IMR-90 (cell line): ENCODE data around the gene CNOT2. TPM values are rescaled to one million over a fixed set of nuclear protein-coding genes. Genes with fewer than 3 reads are reported as not detected.

Source experiments
- ATAC-seq: fragments of 200-7000 bp; cut with Tn5 transposase; 2 replicates; pipeline ENCODE4 v1.9.1; 2020; ENCODE audit warnings: low read depth, mild to moderate bottlenecking, moderate library complexity
- BruUV-seq: library from RNA; stranded (reverse); fragments of 400-500 nt; replicated peaks from 2 replicates; lab custom pipeline; 2021; lab: Mats Ljungman, UMichigan
- CTCF ChIA-PET: fragments of 300-600 bp; formaldehyde crosslinking; extraction: SDS; loops from one replicate; lab custom pipeline; 2021; ENCODE audit warnings: antibody characterized with exemption; lab: Yijun Ruan, JAX
- POLR2A ChIA-PET: fragments of 300-600 bp; sonication (Branson Sonifier 250); formaldehyde crosslinking; loops from one replicate; lab custom pipeline; 2022; ENCODE audit warnings: antibody characterized with exemption; ENCODE audit not compliant: unreplicated experiment; lab: Charles Lee
- DNase-seq: peaks from one replicate; pipeline ENCODE4 v3.0.0; 2013
- H2AFZ ChIP-seq: replicated peaks from 2 replicates; pipeline ENCODE3; 2013; ENCODE audit warnings: low read length, mild to moderate bottlenecking; ENCODE audit not compliant: poor library complexity
- H2AK5ac ChIP-seq: 2 replicates; pipeline ENCODE4 v1.6.1; 2013; ENCODE audit warnings: low read depth, low read length, inconsistent platforms
- H2AK9ac ChIP-seq: replicated peaks from 2 replicates; pipeline ENCODE3; 2013; ENCODE audit warnings: mild to moderate bottlenecking, low read depth, low read length, moderate library complexity; ENCODE audit not compliant: poor library complexity
- H2BK120ac ChIP-seq: 2 replicates; pipeline ENCODE4 v1.6.1; 2013; ENCODE audit warnings: low read depth, low read length, inconsistent platforms
- H2BK15ac ChIP-seq: 3 replicates; pipeline ENCODE4 v1.6.1; 2013; ENCODE audit warnings: low read depth, low read length, inconsistent platforms
- H2BK20ac ChIP-seq: 2 replicates; pipeline ENCODE4 v1.6.1; 2013; ENCODE audit warnings: low read depth, mild to moderate bottlenecking, inconsistent platforms, low read length, moderate library complexity
- H2BK5ac ChIP-seq: 2 replicates; pipeline ENCODE4 v1.6.1; 2013; ENCODE audit warnings: mild to moderate bottlenecking, low read depth, low read length, inconsistent platforms; ENCODE audit not compliant: poor library complexity, severe bottlenecking
- H3K14ac ChIP-seq: replicated peaks from 2 replicates; pipeline ENCODE4 v1.6.1; 2013; ENCODE audit warnings: low read depth, low read length, inconsistent platforms
- H3K18ac ChIP-seq: 2 replicates; pipeline ENCODE4 v1.6.1; 2013; ENCODE audit warnings: low read depth, low read length, control low read depth
- H3K23ac ChIP-seq: 2 replicates; pipeline ENCODE4 v1.6.1; 2013; ENCODE audit warnings: low read depth, low read length, inconsistent platforms
- H3K27ac ChIP-seq: 2 replicates; pipeline ENCODE4 v1.5.1; 2013; ENCODE audit warnings: mild to moderate bottlenecking, control low read depth, low read length; ENCODE audit not compliant: insufficient read depth
- H3K27me3 ChIP-seq: 2 replicates; pipeline ENCODE4 v1.6.1; 2013; ENCODE audit warnings: low read length; ENCODE audit not compliant: control insufficient read depth, insufficient read depth
- H3K36me3 ChIP-seq: 2 replicates; pipeline ENCODE4 v1.6.1; 2013; ENCODE audit warnings: low read length, mixed read lengths; ENCODE audit not compliant: control insufficient read depth, insufficient read depth
- H3K4ac ChIP-seq: 2 replicates; pipeline ENCODE4 v1.6.1; 2013; ENCODE audit warnings: low read depth, low read length, inconsistent platforms
- H3K4me1 ChIP-seq: 2 replicates; pipeline ENCODE4 v1.6.1; 2013; ENCODE audit warnings: low read length, mixed read lengths; ENCODE audit not compliant: control insufficient read depth, insufficient read depth
- H3K4me2 ChIP-seq: 2 replicates; pipeline ENCODE4 v1.6.1; 2013; ENCODE audit warnings: low read depth, mild to moderate bottlenecking, control low read depth, low read length, moderate library complexity
- H3K4me3 ChIP-seq: 2 replicates; pipeline ENCODE4 v1.5.1; 2013; ENCODE audit warnings: low read depth, mild to moderate bottlenecking, control low read depth, low read length, moderate library complexity; ENCODE audit not compliant: insufficient read depth
- H3K56ac ChIP-seq: 2 replicates; pipeline ENCODE4 v1.6.1; 2013; ENCODE audit warnings: low read length, inconsistent platforms; ENCODE audit not compliant: insufficient read depth; ENCODE audit errors: extremely low read depth
- H3K79me1 ChIP-seq, 2 experiments: 2 replicates each; pipeline ENCODE4 v1.6.1; 2013; ENCODE audit warnings: low read length in 2 of 2, inconsistent platforms in 1 of 2, low read depth in 1 of 2
- H3K9ac ChIP-seq: 2 replicates; pipeline ENCODE4 v1.6.1; 2013; ENCODE audit warnings: low read depth, low read length, control low read depth
- H3K9me1 ChIP-seq: 2 replicates; pipeline ENCODE4 v1.6.1; 2013; ENCODE audit warnings: low read length, inconsistent platforms; ENCODE audit not compliant: insufficient read depth
- H3K9me3 ChIP-seq: 2 replicates; pipeline ENCODE4 v1.6.1; 2013; ENCODE audit warnings: low read length; ENCODE audit not compliant: control insufficient read depth, insufficient read depth
- H4K20me1 ChIP-seq: 2 replicates; pipeline ENCODE4 v1.6.1; 2013; ENCODE audit warnings: low read length, inconsistent platforms; ENCODE audit not compliant: insufficient read depth
- H4K5ac ChIP-seq: 2 replicates; pipeline ENCODE4 v1.6.1; 2013; ENCODE audit warnings: mild to moderate bottlenecking, low read depth, low read length, control low read depth
- H4K8ac ChIP-seq, 2 experiments: 2 replicates each; pipeline ENCODE4 v1.6.1; 2013; ENCODE audit warnings: low read depth in 2 of 2, low read length in 2 of 2, control low read depth in 1 of 2, inconsistent platforms in 1 of 2
- H4K91ac ChIP-seq: 2 replicates; pipeline ENCODE4 v1.6.1; 2013; ENCODE audit warnings: low read depth, low read length, inconsistent platforms; ENCODE audit not compliant: insufficient read depth
- CHD1 ChIP-seq: IDR thresholded peaks from 2 replicates; pipeline ENCODE4 v1.6.1; 2012; ENCODE audit warnings: low read depth, low read length, improper control_type of control experiment
- dilution Hi-C: fragments of 300-500 bp; cut with HindIII; formaldehyde crosslinking; loops from one replicate; pipeline ENCODE4 v1.14.3; 2018; ENCODE audit warnings: low sequenced_read_pairs; ENCODE audit not compliant: unreplicated experiment
- in situ Hi-C: fragments of 300-500 bp; cut with MboI; formaldehyde crosslinking; loops from 3 replicates; pipeline ENCODE4 v1.14.3; 2019; ENCODE audit warnings: low sequenced_read_pairs, inconsistent platforms, mixed read lengths
- intact Hi-C: fragments of 100-400 bp; cut with micrococcal nuclease; formaldehyde crosslinking; loops from 2 replicates; pipeline ENCODE4 v1.10.0; 2022
- polyA plus RNA-seq, 3 experiments: library from polyadenylated mRNA; depleted of rRNA; stranded (reverse); fragments of >200 nt; gene quantifications; 2 replicates each; pipeline ENCODE4 v1.2.3, GENCODE V29; 2012; ENCODE audit warnings: low replicate concordance in 1 of 3
- total RNA-seq: library from RNA; depleted of rRNA; stranded (reverse); fragments of >200 nt; gene quantifications from 2 replicates; pipeline ENCODE4 v1.2.3, GENCODE V29; 2012; rRNA removed

Gene CNOT2
- total and polyA plus RNA-seq, 2 of the 4 experiments (the other 2 are of a cell fraction), result 63.4 to 159 TPM

DNA sequence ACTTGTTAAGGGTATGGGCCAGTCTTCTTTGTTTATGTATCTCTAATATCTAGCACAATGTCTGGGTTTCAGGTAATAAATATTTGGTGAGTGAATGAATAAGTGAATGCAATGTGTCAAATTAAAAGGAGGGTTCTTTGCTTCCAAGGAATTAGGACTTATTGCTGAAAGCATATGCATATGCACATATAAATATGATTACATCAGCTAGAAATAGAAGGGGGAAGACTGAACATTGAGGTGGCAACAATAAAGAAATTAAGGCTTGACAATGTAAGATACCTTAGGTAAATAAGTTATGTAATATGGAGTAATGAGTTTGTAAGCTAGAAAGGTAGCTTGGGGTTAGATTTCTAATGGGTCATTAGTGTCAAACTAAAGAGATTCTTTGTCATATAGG lies 160.6 kb downstream of the CNOT2 start:
- no peak overlapping the region for H3K4ac ChIP-seq
- H3K4me3 ChIP-seq, result no peak overlapping the region
- H4K5ac ChIP-seq, result no peak overlapping the region
- H3K27ac ChIP-seq, result no peak overlapping the region
- no peak overlapping the region for H2AK5ac ChIP-seq
- intact Hi-C loops (no loop called here), in situ Hi-C loops (no loop called here), dilution Hi-C loops (no loop called here)
- H3K9me1 ChIP-seq, result no peaks in the 10 kb centered on the region
- DNase-seq (no peak), ATAC-seq (no peak)
- no peak overlapping the region for H3K9ac ChIP-seq
- no peak overlapping the region for H2BK15ac ChIP-seq
- no peak overlapping the region for H2BK120ac ChIP-seq
- H3K36me3 ChIP-seq, result no peaks in the 10 kb centered on the region
- H2AFZ ChIP-seq, result no peak overlapping the region
- no peak overlapping the region for H2AK9ac ChIP-seq
- no peak overlapping the region for H4K91ac ChIP-seq
- H3K9me3 ChIP-seq, result no peaks in the 10 kb centered on the region
- no TSS peak for BruUV-seq
- no peak overlapping the region for H4K8ac ChIP-seq
- H2BK20ac ChIP-seq, result no peak overlapping the region
- TF ChIP-seq CHD1, result no peak
- POLR2A ChIA-PET, result no interaction called here
- H4K20me1 ChIP-seq, result no peaks in the 10 kb centered on the region
- H3K23ac ChIP-seq, result no peak overlapping the region
- H2BK5ac ChIP-seq, result no peak overlapping the region
- H3K4me1 ChIP-seq, result no peaks in the 10 kb centered on the region
- H3K4me2 ChIP-seq, result no peak overlapping the region
- no peak overlapping the region for H3K14ac ChIP-seq
- CTCF ChIA-PET, result interaction anchor here (0.6 kb wide), 2 partner anchors 40 to 436 kb away, joined by 3 read pairs; no protein-coding TSS in a partner anchor
- H3K27me3 ChIP-seq, result no peaks in the 10 kb centered on the region
- H3K79me1 ChIP-seq, result no peaks in the 10 kb centered on the region
- H3K18ac ChIP-seq, result no peak overlapping the region
- H3K56ac ChIP-seq, result no peak overlapping the region

Other genes starting within 250 kb of the CNOT2 start
- gene KCNMB4, start 122.9 kb downstream of the CNOT2 start, total RNA-seq, result 0.90 and 1.4 TPM in 2 replicates
- gene KCNMB4, start 122.9 kb downstream of the CNOT2 start, polyA plus RNA-seq (2012; rRNA removed), result 1.1 TPM in 2 replicates